D341Med (cell line): Measurements from ENCODE around the gene KIRREL3.

ENCODE experiments used
- DNase-seq: peaks from one replicate; pipeline ENCODE4 v3.0.0; 2012; ENCODE audit warnings: low spot score

KIRREL3 gene

DNA sequence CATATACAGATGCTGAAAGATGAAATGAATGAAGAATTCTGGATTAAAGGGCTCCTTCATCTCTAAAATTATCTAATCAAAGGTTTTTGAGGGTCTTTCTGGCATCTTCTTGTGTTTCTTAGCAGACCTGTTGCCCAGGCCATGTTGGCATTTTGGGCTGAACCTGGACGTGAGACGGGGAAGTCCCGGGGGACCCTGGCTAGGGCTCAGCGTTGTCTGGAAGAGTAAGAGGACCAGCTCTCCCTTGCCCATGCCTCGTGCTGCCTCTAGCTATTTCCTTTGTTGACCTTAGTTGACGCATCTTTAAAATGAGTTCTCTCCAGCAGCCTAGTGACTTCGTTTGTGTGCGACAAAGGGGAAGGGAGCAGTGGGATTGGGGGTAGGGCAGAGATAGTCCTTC, 492.9 kb downstream of the KIRREL3 start:
- DNase-seq, result no peak

DNA sequence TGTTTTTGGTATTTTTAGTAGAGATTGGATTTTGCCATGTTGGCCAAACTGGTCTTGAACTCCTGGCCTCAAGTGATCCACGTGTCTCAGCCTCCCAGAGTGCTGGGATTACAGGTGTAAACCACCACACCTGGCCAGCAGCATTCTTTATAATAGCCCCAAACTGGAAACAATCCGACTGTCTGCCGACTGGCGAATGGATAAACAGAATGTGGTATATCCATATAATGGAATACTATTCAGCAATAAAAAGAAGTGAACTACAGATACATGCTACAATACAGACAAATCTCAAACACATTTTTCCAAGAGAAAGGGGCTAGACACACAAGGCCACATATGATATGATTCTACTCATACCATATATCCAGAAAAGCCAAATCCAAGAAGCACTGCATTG, 493.8 kb downstream of the KIRREL3 start:
- no peak for DNase-seq

DNA sequence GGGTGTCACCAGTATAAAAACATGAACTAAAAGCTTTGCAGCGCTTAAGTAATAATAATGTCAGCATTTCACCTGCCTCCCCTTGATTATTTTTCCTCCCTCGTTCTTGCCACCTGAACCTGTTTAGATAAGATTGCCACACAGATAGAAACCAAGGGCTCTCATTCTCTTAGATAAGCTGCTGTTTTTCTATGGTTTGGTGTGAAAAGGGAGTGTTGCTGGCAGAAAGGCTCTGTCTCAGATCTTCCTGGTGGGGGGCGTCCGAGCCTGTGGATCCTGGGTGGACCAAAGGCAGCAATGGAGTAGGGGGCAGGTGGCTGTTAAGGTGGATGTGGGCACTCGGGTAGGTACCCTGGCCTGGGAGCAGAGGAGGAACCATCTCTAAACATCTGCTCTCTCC, 497.6 kb downstream of the KIRREL3 start:
- no peak for DNase-seq

DNA sequence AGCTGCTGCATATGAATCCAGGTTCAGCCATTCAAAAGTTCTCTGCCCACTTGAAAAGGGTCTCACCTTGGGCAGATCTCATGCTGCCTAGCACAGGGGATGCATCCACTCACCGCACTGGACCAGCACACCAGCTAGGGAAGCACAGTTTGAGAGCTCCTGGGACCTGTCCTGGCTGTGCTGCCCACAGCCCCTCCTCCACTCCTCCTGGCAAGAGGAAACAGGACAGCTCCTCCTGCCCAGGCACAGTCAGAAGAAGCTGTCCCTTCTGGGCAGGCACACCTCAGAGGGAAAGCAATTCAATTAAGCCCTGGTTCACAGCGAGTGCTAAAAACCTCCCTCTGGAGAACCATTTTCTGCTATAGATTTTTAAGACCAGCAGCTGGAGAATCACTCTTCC, 498.4 kb downstream of the KIRREL3 start:
- DNase-seq, result no peak

DNA sequence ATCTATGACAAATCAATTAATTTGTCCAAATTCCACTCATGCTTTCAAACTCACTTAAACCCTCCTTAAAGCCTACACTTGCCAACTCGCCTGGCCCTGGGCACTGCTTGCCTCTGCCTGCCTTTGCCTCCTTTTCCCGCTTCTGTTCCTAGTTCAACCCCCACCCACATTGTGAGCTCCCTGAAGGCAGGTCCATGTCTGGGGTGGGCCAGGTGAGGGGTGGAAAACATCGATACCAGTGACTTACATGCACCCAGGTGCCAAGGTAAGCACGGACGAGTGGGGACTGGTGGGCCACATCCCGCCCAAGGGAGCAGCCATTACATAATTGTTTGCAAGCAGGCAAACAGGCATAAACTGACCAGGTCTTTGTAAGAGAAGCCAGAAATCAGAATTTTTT, 498.9 kb downstream of the KIRREL3 start:
- DNase-seq, result no peak

DNA sequence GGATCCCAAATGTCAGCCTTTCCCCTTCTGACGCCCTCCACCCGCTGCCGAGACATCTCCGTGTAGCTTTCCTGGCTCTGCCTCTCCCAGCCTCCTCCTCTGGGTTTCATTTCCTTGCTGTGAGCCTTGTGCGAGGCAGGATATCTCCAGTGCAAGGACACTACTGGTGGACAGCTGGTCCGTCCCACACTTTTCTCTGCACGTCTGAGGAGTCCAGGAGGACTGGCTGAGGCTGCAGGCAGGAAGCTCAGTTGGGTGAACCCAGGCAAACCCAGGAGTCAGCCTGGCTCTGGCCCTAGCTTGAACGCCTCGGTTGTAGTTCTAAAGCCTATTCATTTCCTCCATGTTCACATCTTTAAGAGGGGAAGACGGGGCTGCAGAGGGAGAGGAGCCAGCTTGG, 499.6 kb downstream of the KIRREL3 start:
- DNase-seq, result no peak

DNA sequence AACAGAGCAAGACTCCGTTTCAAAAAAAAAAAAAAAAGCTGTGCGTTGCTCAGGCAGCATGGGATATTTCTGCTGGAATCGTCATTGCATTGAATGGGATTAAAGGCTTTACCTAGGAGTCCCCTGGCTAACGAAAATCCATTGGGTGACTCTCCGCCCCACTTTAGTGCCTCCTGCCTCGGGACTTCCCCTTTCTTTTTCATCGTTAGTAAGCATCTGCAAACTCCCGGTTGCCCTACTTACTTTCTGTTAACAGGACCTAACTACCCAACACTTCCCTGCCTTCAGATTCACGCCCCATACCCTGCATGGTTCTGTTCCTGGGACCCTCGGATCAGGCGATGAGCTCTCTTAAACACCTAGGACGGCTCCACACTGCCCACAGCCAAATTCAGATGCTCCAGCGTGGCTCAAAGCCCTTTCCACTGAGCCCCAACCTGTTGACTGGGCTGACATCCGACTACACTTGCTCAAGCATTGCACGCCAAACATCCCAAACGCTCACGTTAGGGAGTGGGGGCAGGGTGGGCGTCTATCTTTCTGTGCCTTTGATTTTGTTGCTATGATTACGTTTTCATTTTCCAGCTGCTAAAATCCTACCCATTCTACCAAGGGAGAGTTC, 501.3 kb downstream of the KIRREL3 start:
- DNase-seq, result no peak

DNA sequence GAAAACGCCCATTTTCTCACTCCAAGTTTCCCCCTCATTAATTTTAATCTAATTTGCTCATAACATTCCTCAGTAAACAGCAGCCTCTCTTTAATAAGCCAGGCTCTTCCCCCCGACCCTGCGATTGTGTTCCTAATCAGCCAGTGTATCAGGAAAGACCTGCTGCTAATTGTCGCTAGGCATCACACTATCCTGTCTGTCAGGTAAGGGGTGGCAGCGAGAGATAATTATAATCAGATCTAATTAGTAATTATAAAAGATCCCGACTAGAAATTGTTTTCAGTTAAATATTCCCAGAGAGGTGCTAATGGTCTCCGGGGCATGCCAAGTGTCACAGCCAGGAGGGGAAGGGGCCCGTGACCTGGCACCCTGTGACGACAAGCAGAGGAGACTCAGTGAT, 502.3 kb downstream of the KIRREL3 start:
- DNase-seq, result no peak

DNA sequence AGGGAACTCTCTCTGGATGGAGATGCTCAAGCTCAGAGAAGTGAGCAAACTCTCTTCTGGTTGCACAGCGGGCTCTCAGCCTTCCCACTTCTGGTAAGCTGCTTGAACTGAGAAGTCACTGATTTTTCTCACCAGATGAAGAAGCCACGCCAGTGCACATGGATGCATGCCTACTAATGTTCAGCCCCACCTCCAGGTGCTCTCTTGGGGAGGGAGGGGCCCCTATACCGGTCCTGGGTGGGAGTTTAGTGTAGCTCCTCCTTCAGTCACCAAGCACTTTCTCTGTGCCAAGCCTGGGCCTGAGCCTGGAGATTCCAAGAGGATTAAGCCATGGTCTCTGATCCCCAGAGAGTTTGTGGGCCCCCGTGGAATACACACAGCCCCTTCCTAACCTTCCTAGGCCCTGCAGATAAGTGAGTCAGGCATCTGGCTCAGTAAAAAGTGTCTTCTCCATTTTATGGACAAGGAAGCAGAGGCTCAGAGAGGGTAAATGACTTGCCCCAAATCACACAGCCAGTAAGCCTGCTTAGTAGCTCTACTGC, 502.9 kb downstream of the KIRREL3 start:
- peak; percentile 55 for DNase-seq

DNA sequence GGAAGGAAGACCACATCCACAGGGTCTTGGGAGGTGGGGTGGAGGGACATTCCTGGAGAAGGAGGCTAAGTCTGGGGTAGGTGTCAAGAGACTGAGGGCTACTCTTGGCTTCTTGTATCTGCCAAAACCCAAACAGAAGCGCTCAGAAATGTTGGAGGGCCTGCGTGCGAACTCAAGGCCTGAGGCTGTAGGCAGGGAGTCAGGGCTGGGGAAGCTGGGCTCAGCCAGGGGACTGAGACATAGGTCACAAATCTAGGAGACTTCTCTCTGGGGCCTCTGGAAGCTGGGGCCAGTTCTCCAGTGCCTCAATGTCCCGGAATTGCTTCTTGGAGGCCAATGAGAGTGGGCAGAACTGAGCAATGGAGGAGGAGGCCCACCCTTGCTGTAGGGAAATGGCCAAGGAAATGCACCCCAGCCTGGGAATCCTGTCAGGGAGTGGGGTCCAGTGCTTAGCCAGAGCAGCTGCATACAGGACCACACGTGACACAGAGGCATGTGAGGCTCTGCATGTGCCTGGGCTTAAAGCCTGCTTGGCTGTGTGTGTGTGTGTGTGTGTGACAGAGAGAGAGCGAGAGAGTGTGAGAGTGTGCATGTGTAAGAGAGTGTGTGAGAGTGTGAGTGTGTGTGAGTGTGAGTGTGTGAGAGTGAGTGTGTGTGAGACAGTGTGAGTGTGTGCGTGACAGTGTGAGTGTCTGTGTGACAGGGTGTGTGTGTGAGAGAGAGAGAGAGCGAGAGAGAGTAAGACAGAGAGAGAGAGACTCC, 503.8 kb downstream of the KIRREL3 start:
- no peak for DNase-seq

DNA sequence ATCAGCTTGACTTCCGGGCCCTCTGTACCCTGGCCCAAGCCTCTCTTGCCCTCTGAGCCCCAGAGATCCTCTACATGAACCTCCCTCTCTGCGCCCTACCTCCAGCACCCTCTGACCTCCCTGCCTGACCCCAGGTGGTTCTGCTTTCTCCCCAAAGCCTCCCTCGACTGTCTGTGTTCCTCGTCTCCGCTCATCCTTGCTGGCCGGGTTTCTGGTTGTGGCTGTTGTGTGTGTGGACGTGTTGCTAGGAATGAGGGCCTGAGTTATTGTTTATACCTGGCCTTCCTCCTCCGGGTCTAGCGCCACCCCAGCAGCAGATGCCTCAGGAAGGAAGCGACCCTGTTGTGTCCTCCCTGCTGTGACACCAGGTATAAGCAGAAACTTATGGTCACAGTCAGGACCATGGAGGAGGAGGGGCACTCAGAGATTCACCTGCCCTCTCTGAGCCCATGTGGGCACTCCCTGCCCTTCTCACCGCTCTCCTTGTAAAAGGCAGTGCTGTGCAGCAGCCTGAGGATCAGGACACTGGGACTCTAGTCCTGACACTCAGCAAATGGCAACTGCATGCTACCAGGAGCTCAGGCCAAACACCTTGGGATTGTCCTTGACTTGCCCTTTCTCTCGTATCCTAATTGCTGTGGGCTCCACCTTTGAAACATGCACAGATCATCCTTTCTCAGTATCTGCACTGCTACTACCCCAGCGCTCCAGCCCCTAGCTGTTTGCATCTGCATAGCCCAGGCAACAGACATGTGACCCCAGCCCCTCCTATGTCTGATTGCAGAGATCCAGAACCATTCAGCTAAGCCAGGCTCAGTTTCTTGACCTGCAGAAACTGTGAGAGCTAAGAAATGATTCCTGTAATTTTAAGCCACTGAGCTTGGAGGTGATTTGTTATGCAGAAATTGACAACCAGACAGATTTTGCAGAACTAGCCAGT, 505.0 kb downstream of the KIRREL3 start:
- no peak for DNase-seq

DNA sequence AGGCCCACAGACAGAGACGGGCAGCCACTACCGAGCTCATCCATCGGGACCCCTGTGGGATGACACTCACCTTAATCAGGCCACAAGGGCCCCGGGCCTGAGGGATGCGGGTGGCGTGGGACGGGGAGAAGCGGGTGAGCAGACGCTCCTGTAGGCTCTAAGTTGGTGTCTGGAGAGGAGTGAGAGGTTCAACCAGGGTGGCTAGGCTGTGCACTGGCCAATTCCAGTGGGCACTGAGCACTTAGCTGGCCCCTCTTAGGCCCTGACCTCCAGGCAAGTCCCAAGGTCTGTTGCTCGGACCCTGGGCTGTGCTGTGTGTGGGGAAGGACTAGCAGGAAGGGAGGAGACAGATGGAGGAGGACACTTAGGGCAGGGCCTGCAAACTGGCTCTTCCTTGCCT, 505.7 kb downstream of the KIRREL3 start:
- no peak for DNase-seq

DNA sequence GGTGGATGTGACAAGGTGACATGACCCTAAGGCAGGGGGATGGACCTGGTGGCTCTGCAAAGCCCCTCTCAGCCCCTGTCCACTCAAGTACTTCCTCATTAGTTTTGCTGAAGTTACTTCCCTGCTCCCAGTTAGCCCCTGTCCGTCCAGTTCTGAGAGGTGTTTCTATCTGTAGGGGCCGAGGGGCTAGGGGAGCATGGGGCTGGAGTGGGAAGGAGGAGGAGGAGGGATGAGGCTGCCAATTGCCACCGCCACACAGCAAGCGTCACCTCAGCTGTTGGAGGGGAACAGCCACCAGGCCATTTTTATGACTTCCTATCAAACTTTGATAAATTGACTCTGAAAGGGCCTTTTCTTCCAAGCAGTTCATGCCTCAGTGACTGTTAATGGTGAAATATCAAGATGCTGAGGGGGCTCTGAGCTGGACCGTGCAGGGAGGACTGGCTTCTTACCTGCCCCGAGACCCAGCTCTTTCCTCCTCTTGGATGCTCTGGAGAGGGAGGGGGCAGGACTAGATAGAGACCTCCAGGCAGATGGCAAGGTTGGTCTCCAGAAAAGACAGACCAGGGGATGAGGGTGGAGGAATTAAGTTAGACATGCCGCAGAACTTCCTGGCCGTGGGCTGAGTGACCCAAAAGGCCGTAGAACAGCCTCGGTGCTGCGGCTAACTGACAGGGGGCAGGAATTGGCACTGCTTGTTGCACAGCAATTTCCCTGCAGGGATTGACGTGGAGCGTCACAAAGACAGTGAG, 508.1 kb downstream of the KIRREL3 start:
- DNase-seq, result no peak

DNA sequence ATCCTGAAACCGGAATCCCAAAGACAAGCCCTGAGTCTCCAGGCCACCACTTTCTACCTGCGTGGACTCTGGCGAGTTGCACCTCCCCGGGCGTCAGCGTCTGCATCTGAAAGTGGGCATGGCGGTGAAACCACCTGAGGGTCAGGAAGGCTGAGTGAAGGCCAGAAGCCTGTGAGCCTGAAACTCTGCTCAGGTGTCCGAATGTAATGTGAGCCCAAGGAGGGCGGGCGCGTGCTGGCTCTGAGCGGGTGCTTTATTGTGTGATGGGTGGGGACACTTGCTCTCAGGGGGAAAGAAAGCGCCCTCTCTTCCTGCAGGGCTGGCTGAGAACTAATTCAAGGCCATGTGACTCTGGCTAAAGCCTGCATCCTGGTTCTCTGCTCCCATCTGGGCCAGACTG, 509.5 kb downstream of the KIRREL3 start:
- DNase-seq, result no peak

DNA sequence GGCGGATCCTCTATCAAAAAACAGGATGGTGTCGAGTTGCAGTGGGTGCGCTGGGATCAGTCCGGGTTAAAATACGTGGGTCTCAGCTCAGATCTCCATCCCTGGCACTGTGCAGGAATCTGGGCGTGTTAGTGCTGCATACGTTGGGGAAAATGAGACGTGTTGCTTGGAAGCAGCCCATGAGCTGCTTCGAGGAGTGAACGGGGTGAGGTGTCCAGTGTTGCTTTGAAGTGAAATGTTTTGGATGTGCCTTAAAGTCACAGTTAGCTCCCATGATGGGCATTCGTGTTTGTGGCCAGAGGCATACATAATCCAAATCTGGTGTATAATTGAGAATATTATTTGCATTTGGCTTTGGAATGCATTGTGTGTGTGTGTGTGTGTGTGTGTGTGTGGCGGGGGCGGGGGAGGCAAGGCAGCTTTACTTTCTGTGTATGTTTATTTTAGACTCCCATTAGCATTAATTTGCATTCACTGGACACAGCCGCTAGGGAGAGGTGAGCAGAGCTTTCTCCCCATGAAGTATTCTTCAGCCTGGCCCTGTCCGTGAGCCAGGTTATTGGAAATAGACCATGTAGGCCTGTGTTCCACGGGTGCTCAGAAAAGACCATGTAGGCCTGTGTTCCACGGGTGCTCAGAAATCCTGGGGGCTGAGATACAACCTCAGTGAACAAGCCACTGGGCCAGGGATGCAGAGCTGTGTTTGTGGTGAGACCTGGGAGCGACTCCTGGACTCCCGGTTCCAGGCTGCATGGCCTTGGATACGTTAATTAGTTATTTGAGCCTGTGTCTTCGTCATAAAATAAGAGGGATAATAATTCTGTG, 510.5 kb downstream of the KIRREL3 start:
- DNase-seq, result no peak

DNA sequence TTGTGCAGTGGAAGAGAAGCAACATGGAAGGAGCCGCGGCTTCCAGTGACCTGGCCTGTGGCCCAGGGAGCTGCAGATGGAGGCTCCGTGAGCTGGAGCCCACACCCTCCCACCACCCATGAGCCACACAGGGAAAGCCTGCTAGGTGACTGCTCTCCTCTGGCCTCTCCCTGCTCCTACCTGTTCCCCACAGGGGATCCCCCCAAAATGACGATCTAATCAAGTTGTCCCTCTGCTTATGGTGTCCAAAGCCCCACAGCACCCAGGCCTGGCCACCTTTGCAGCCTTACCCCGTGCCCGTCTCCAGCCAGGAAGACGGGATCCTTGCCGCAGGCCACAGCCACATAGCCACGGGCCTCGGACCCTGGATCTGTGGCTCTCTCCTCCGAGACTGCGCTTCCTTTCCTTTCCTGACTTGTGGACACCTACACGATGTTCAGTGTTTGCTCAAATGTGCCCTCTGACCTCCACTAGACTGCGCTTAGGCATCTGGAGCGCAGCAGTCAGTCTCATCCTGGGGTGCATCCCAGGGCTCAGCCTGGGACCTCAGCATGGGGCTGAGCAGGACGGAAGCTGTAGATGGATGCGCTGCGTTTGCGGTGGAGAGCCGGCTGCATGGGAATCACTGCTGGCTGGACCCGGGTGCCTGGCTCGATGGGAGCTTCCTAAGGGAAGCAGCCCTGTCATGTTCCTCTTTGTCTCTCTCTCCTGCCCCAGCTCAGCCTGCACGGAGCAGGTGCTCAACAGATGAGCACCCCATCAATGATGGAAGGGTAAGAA, 511.8 kb downstream of the KIRREL3 start:
- no peak for DNase-seq

DNA sequence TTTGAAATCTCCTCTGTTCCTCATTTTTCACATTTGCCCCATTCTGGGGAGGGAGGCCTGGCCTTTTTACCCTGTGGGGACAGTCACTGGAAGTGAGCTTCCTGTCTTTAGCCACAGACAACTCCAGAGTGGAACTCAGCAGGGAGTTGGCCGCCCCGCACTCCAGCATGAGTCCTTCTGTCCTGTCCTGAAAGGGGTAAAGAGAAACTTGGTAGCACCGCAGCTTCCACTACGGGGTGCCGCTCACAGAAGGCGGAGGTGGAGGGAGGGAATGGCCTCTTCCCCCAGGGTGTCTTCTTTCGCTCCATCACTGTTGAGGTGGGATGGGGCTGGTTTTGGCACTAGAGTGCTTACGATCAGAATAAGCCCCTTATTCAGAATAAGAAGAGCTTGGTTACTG, 512.9 kb downstream of the KIRREL3 start:
- DNase-seq, result no peak

DNA sequence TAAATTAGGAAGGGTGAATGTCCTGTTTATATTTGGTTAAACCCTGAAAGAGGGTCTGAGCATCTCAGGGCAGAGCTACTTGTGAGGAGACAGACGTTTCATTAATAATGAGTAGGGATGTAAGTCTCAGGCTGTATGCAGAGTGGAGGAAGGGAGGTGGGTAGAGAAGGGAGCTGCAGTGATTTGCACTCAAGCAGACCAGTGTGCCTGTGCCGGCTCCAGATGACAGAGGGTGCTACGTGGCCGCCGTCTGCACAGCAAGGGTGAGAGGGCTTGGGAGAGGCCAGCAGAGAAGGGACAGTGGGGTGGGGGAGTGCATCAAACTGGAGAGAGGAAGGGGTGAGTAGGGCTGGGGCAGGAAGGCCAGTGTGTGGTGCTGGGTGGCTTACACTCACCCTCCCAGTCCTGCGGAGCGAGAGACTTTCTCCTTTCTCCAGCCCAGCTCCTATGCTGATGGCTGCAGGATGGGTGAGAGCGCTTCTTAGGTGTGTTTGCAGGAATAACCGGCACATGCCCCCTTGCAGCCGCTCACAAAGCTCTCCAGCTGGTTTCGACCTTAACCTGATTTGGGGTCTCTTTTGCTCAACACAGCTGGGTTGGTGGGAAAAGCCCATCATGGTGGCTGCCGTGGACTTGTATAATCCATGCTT, 514.5 kb downstream of the KIRREL3 start:
- no peak for DNase-seq

DNA sequence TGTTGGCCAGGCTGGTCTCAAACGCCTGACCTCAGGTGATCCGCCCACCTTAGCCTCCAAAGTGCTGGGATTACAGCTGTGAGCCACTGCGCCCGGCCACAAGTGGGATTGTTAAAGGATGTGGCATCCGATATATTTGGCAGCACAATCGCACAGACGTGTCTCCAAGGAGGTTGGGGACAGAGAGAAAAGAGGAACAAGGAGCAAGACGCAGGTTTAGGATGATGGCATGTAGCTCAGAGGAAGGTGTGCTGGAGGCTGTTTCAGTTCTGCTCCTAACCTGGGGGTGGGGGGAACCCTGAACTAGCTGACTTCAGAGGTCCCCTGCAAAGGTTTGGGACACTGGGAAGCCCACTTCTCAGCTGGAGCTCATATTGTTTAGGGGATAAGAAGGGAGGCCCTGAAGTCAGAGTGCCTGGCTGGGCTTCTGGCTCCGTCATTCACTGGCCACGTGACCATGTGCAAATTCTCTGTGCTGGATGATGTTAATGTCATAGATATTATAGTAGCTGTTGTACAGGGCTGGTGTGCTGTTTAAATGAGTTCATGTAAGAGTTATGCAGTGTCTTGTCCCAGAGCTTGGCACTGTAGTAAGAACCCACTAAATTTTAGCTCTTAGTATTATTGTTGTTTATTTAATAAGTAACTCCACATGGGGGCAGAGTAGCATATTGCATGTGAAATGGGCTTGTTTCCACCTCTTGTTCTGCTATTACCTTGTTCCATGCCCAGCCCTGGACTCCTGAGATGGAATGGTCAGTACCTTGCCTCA, 515.4 kb downstream of the KIRREL3 start:
- no peak for DNase-seq
